ENCODE measurements around the gene DNAH14. TPM values are rescaled to one million over a fixed set of nuclear protein-coding genes. Genes with fewer than 3 reads are reported as not detected.
"Not testable (repeated sequence)": the region's sequence is repeated elsewhere in the genome, so short reads cannot be mapped to it uniquely, and the experiment has no call there.

The DNAH14 gene
- total RNA-seq, 1 donor: 31.8 TPM

GRCh38 chr1:225155555-225155954, 226.1 kb downstream of the DNAH14 start:
- no peak overlapping the region for H2AFZ ChIP-seq (ENCODE audit: low read length)

GRCh38 chr1:225156254-225156653, 226.8 kb downstream of the DNAH14 start:
- DNase-seq (ENCODE audit: insufficient read length, low spot score, missing footprints): peak; percentile 1
- no peaks in the 10 kb centered on the region for H3K79me2 ChIP-seq (ENCODE audit: insufficient read depth, low read length)
- no peak overlapping the region for H3K4me2 ChIP-seq (ENCODE audit: insufficient read depth, low read length)
- H3K4me1 ChIP-seq (ENCODE audit: insufficient read depth, low read length): no peaks in the 10 kb centered on the region
- TF ChIP-seq CTCF (IDR thresholded peaks at IDR 0.05; ENCODE audit: extremely low read depth, low read depth, low read length): no peak
- H3K9me3 ChIP-seq (ENCODE audit: low read depth, low read length): no peaks in the 10 kb centered on the region
- H3K27me3 ChIP-seq (ENCODE audit: insufficient read depth, low read length): no peaks in the 10 kb centered on the region
- H4K20me1 ChIP-seq (ENCODE audit: insufficient read depth, low read length): no peaks in the 10 kb centered on the region
- H2AFZ ChIP-seq (ENCODE audit: low read length): no peak overlapping the region
- no peak overlapping the region for H3K4me3 ChIP-seq (ENCODE audit: insufficient read depth, low read length)
- no peaks in the 10 kb centered on the region for H3K36me3 ChIP-seq (ENCODE audit: insufficient read depth, low read length)
- H3K27ac ChIP-seq (ENCODE audit: low read depth, low read length): no peak overlapping the region

More at GRCh38 chr1:225155555-225155954, 226.1 kb downstream of the DNAH14 start:
- H3K4me3 ChIP-seq (ENCODE audit: insufficient read depth, low read length): no peak overlapping the region
- no peak overlapping the region for H3K4me2 ChIP-seq (ENCODE audit: insufficient read depth, low read length)
- no peaks in the 10 kb centered on the region for H4K20me1 ChIP-seq (ENCODE audit: insufficient read depth, low read length)
- no peaks in the 10 kb centered on the region for H3K27me3 ChIP-seq (ENCODE audit: insufficient read depth, low read length)
- H3K27ac ChIP-seq (ENCODE audit: low read depth, low read length): no peak overlapping the region
- DNase-seq (ENCODE audit: insufficient read length, low spot score, missing footprints): no peak
- H3K4me1 ChIP-seq (ENCODE audit: insufficient read depth, low read length): no peaks in the 10 kb centered on the region
- no peaks in the 10 kb centered on the region for H3K36me3 ChIP-seq (ENCODE audit: insufficient read depth, low read length)
- H3K79me2 ChIP-seq (ENCODE audit: insufficient read depth, low read length): no peaks in the 10 kb centered on the region
- H3K9me3 ChIP-seq (ENCODE audit: low read depth, low read length): no peaks in the 10 kb centered on the region
- TF ChIP-seq CTCF (IDR thresholded peaks at IDR 0.05; ENCODE audit: extremely low read depth, low read depth, low read length): no peak

GRCh38 chr1:225158291-225158690, 228.8 kb downstream of the DNAH14 start:
- no peaks in the 10 kb centered on the region for H3K27me3 ChIP-seq (ENCODE audit: insufficient read depth, low read length)
- H4K20me1 ChIP-seq (ENCODE audit: insufficient read depth, low read length): no peaks in the 10 kb centered on the region
- no peaks in the 10 kb centered on the region for H3K9me3 ChIP-seq (ENCODE audit: low read depth, low read length)
- H2AFZ ChIP-seq (ENCODE audit: low read length): no peak overlapping the region
- no peaks in the 10 kb centered on the region for H3K4me1 ChIP-seq (ENCODE audit: insufficient read depth, low read length)
- no peak for DNase-seq (ENCODE audit: insufficient read length, low spot score, missing footprints)
- no peaks in the 10 kb centered on the region for H3K79me2 ChIP-seq (ENCODE audit: insufficient read depth, low read length)
- TF ChIP-seq CTCF (IDR thresholded peaks at IDR 0.05; ENCODE audit: extremely low read depth, low read depth, low read length): no peak
- no peak overlapping the region for H3K4me3 ChIP-seq (ENCODE audit: insufficient read depth, low read length)
- no peak overlapping the region for H3K27ac ChIP-seq (ENCODE audit: low read depth, low read length)
- H3K4me2 ChIP-seq (ENCODE audit: insufficient read depth, low read length): no peak overlapping the region
- no peaks in the 10 kb centered on the region for H3K36me3 ChIP-seq (ENCODE audit: insufficient read depth, low read length)

- no peak for TF ChIP-seq CTCF (IDR thresholded peaks at IDR 0.05; ENCODE audit: extremely low read depth, low read depth, low read length)
- no peaks in the 10 kb centered on the region for H3K27me3 ChIP-seq (ENCODE audit: insufficient read depth, low read length)
- DNase-seq (ENCODE audit: insufficient read length, low spot score, missing footprints): no peak
- no peak overlapping the region for H3K27ac ChIP-seq (ENCODE audit: low read depth, low read length)
- H3K79me2 ChIP-seq (ENCODE audit: insufficient read depth, low read length): no peaks in the 10 kb centered on the region
- no peaks in the 10 kb centered on the region for H3K4me1 ChIP-seq (ENCODE audit: insufficient read depth, low read length)
- H3K9me3 ChIP-seq (ENCODE audit: low read depth, low read length): no peaks in the 10 kb centered on the region
- no peak overlapping the region for H3K4me3 ChIP-seq (ENCODE audit: insufficient read depth, low read length)
- H4K20me1 ChIP-seq (ENCODE audit: insufficient read depth, low read length): no peaks in the 10 kb centered on the region
- H3K36me3 ChIP-seq (ENCODE audit: insufficient read depth, low read length): no peaks in the 10 kb centered on the region
- no peak overlapping the region for H3K4me2 ChIP-seq (ENCODE audit: insufficient read depth, low read length)
- H2AFZ ChIP-seq (ENCODE audit: low read length): no peak overlapping the region
Measured at GRCh38 chr1:225159793-225160192, 230.3 kb downstream of the DNAH14 start.

GRCh38 chr1:225177409-225177808, 247.9 kb downstream of the DNAH14 start:
- H3K79me2 ChIP-seq (ENCODE audit: insufficient read depth, low read length); H3K36me3 ChIP-seq (ENCODE audit: insufficient read depth, low read length); H2AFZ ChIP-seq (ENCODE audit: low read length); H3K4me3 ChIP-seq (ENCODE audit: insufficient read depth, low read length); H3K4me1 ChIP-seq (ENCODE audit: insufficient read depth, low read length); H3K4me2 ChIP-seq (ENCODE audit: insufficient read depth, low read length); H4K20me1 ChIP-seq (ENCODE audit: insufficient read depth, low read length); H3K27ac ChIP-seq (ENCODE audit: low read depth, low read length); H3K27me3 ChIP-seq (ENCODE audit: insufficient read depth, low read length); DNase-seq (ENCODE audit: insufficient read length, low spot score, missing footprints); H3K9me3 ChIP-seq (ENCODE audit: low read depth, low read length): not testable (repeated sequence)

Data from osteoblast (primary cell).